SK-N-SH (cell line): Measurements from ENCODE around the gene UBE2E1.

Experiments
- PBX3 ChIP-seq: IDR thresholded peaks from 2 replicates; pipeline ENCODE4; 2012
- RAD21 ChIP-seq: IDR thresholded peaks from 2 replicates; pipeline ENCODE4 v1.6.1; 2012; ENCODE audit warnings: mild to moderate bottlenecking, low read length
- REST ChIP-seq: IDR thresholded peaks from 2 replicates; pipeline ENCODE4 v1.6.1; 2012; ENCODE audit warnings: mild to moderate bottlenecking, low read depth, low read length, moderate library complexity
- RFX5 ChIP-seq: IDR thresholded peaks from 2 replicates; pipeline ENCODE4 v1.6.1; 2012; ENCODE audit warnings: mild to moderate bottlenecking, improper control_type of control experiment, low read length
- TF ChIP-seq, protein P1 (sequence below): IDR thresholded peaks from 2 replicates; pipeline ENCODE4 v1.4.0; 2012; ENCODE audit warnings: low read depth
- TF ChIP-seq, protein P2 (sequence below): fragments of 200-600 bp; sonication (generic); IDR thresholded peaks from 2 replicates; pipeline ENCODE4 v1.6.1; 2017; ENCODE audit warnings: antibody characterized with exemption, mild to moderate bottlenecking, moderate library complexity

GRCh38 chr3:23900744-23901143, 95.0 kb downstream of the UBE2E1 start:
- TF ChIP-seq PBX3, result no peak
- TF ChIP-seq RAD21, result no peak
- TF ChIP-seq, protein P1, sequence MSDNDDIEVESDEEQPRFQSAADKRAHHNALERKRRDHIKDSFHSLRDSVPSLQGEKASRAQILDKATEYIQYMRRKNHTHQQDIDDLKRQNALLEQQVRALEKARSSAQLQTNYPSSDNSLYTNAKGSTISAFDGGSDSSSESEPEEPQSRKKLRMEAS, result no peak
- TF ChIP-seq REST, result no peak
- TF ChIP-seq RFX5, result no peak
- TF ChIP-seq, protein P2, sequence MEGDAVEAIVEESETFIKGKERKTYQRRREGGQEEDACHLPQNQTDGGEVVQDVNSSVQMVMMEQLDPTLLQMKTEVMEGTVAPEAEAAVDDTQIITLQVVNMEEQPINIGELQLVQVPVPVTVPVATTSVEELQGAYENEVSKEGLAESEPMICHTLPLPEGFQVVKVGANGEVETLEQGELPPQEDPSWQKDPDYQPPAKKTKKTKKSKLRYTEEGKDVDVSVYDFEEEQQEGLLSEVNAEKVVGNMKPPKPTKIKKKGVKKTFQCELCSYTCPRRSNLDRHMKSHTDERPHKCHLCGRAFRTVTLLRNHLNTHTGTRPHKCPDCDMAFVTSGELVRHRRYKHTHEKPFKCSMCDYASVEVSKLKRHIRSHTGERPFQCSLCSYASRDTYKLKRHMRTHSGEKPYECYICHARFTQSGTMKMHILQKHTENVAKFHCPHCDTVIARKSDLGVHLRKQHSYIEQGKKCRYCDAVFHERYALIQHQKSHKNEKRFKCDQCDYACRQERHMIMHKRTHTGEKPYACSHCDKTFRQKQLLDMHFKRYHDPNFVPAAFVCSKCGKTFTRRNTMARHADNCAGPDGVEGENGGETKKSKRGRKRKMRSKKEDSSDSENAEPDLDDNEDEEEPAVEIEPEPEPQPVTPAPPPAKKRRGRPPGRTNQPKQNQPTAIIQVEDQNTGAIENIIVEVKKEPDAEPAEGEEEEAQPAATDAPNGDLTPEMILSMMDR, result no peak
